Astrocyte (in vitro differentiated cells and primary cell): ENCODE measurements around the gene YTHDC1. TPM values are rescaled to one million over a fixed set of nuclear protein-coding genes. Genes with fewer than 3 reads are reported as not detected.

ENCODE experiments used
- total RNA-seq: library from RNA; stranded (reverse); gene quantifications from 2 replicates; pipeline ENCODE4 v1.2.1, GENCODE V29; 2021

Gene YTHDC1
- total RNA-seq, 1 donor from 2014 or later, result 95.9 TPM

Other genes starting within 250 kb of the YTHDC1 start
- gene TMPRSS11F, start 220.2 kb downstream of the YTHDC1 start, total RNA-seq, result 0.27 TPM in 1 of 2 replicates, not detected in the other
- 0.22 and 0.27 TPM in 2 replicates for gene TMPRSS11B, start 104.4 kb downstream of the YTHDC1 start, total RNA-seq
- gene TMPRSS11E, start 97.4 kb upstream of the YTHDC1 start, total RNA-seq, result 0.41 TPM in 1 of 2 replicates, not detected in the other
- not detected in 2 replicates for gene UGT2B17, start 226.2 kb upstream of the YTHDC1 start, total RNA-seq